Keratinocyte (primary cell): ENCODE results near the gene E2F7. TPM values are rescaled to one million over a fixed set of nuclear protein-coding genes. Genes with fewer than 3 reads are reported as not detected.
"Not testable (repeated sequence)": the region's sequence is repeated elsewhere in the genome, so short reads cannot be mapped to it uniquely, and the experiment has no call there.

Experiments used
- DNase-seq: peaks from one replicate; pipeline ENCODE4 v3.0.0-alpha.2; 2011; ENCODE audit warnings: low read depth, missing footprints, low spot score
- FAIRE-seq: peaks from 2 replicates; lab custom pipeline; 2011; peaks lifted over from hg19 to GRCh38; lab: Jason Lieb, UNC
- H2AFZ ChIP-seq: 2 replicates; pipeline ENCODE4 v1.6.0; 2012; ENCODE audit warnings: low read length, control low read depth, inconsistent platforms; ENCODE audit not compliant: control insufficient read depth
- H3K27ac ChIP-seq: 2 replicates; pipeline ENCODE4 v1.5.1; 2011; ENCODE audit warnings: low read length; ENCODE audit not compliant: control insufficient read depth, insufficient read depth
- H3K27me3 ChIP-seq: 3 replicates; pipeline ENCODE4 v1.6.0; 2011; ENCODE audit warnings: low read length; ENCODE audit not compliant: control insufficient read depth, insufficient read depth; ENCODE audit errors: extremely low read depth
- H3K36me3 ChIP-seq, 2 experiments: 2 replicates in 1 of 2; 3 replicates in 1 of 2; pipeline ENCODE4 v1.5.1; 2011; ENCODE audit warnings: low read length in 2 of 2, mild to moderate bottlenecking in 1 of 2; ENCODE audit not compliant: control insufficient read depth in 2 of 2, insufficient read depth in 2 of 2; ENCODE audit errors: extremely low read depth in 1 of 2
- H3K4me1 ChIP-seq: 3 replicates; pipeline ENCODE4 v1.5.1; 2011; ENCODE audit warnings: low read length; ENCODE audit not compliant: control insufficient read depth, insufficient read depth; ENCODE audit errors: extremely low read depth
- H3K4me2 ChIP-seq: 3 replicates; pipeline ENCODE4 v1.6.0; 2011; ENCODE audit warnings: low read depth, low read length; ENCODE audit not compliant: control insufficient read depth, insufficient read depth; ENCODE audit errors: extremely low read depth
- H3K4me3 ChIP-seq, 3 experiments: fragments of 200-600 bp in 1 of 3; sonication (generic) in 1 of 3; 2 replicates in 2 of 3; 3 replicates in 1 of 3; pipeline ENCODE4 v1.5.1; 2011 to 2016; ENCODE audit warnings: low read length in 3 of 3, mild to moderate bottlenecking in 3 of 3, control low read depth in 2 of 3, inconsistent platforms in 1 of 3, low read depth in 1 of 3, mixed read lengths in 1 of 3, mixed run types in 1 of 3, moderate library complexity in 1 of 3; ENCODE audit not compliant: control insufficient read depth in 2 of 3, insufficient read depth in 2 of 3; ENCODE audit errors: extremely low read depth in 1 of 3
- H3K79me2 ChIP-seq: 2 replicates; pipeline ENCODE4 v1.6.0; 2012; ENCODE audit warnings: low read length; ENCODE audit not compliant: control insufficient read depth, insufficient read depth
- H3K9ac ChIP-seq: 3 replicates; pipeline ENCODE4 v1.6.0; 2011; ENCODE audit warnings: low read length; ENCODE audit not compliant: control insufficient read depth, insufficient read depth; ENCODE audit errors: extremely low read depth
- H3K9me1 ChIP-seq: 3 replicates; pipeline ENCODE4 v1.6.0; 2011; ENCODE audit warnings: low read length; ENCODE audit not compliant: control insufficient read depth, insufficient read depth; ENCODE audit errors: extremely low read depth
- H3K9me3 ChIP-seq: 2 replicates; pipeline ENCODE4 v1.5.1; 2012; ENCODE audit warnings: low read depth, low read length; ENCODE audit not compliant: control insufficient read depth
- H4K20me1 ChIP-seq: 3 replicates; pipeline ENCODE4 v1.6.0; 2011; ENCODE audit warnings: low read length; ENCODE audit not compliant: control insufficient read depth, insufficient read depth; ENCODE audit errors: extremely low read depth
- CTCF ChIP-seq, 3 experiments: IDR thresholded peaks in 1 of 3; conservative IDR thresholded peaks in 1 of 3; optimal IDR thresholded peaks in 1 of 3; 2 replicates in 2 of 3; 3 replicates in 1 of 3; pipeline versions ENCODE3 to v1.5.1; 2011; ENCODE audit warnings: low read length in 3 of 3, mild to moderate bottlenecking in 3 of 3, moderate library complexity in 2 of 3, control low read depth in 1 of 3, inconsistent platforms in 1 of 3; ENCODE audit not compliant: insufficient read depth in 2 of 3; ENCODE audit errors: extremely low read depth in 1 of 3
- EZH2 ChIP-seq: IDR thresholded peaks from one replicate; pipeline ENCODE4 v1.6.1; 2012; ENCODE audit warnings: inconsistent platforms, mild to moderate bottlenecking, low read length, moderate library complexity
- dilution Hi-C: fragments of 300-500 bp; cut with MboI; formaldehyde crosslinking; loops from one replicate; pipeline ENCODE4 v1.7.0; 2020; ENCODE audit warnings: low sequenced_read_pairs; ENCODE audit not compliant: extremely low pct_ligation_motif_present
- polyA plus RNA-seq, 5 experiments: library from polyadenylated mRNA; depleted of rRNA in 3 of 5; stranded (reverse) in 3 of 5; stranded (forward) in 1 of 5; unstranded in 1 of 5; fragments of >200 nt; gene quantifications; 1 replicate in 1 of 5; 2 replicates in 3 of 5; 3 replicates in 1 of 5; pipeline versions ENCODE4 v1.2.1 to v1.2.3, GENCODE V29; 2011 to 2012; ENCODE audit warnings: missing spikeins in 2 of 5, low read depth in 1 of 5, low replicate concordance in 1 of 5

The E2F7 gene
- polyA plus RNA-seq, 1 donor (not counting 4 experiments of a cell fraction or from before 2014, with no cell fraction given), result 9.9 TPM

- dilution Hi-C loops, result no loop called here
- Histone ChIP-seq H3K4me3 (no peak overlapping the region), H4K20me1 (no peaks in the 10 kb centered on the region), H3K27me3 (no peaks in the 10 kb centered on the region), H3K4me2 (no peak overlapping the region), H3K9me3 (no peaks in the 10 kb centered on the region), H3K36me3 (no peaks in the 10 kb centered on the region), H3K79me2 (no peaks in the 10 kb centered on the region), H2AFZ (no peak overlapping the region), H3K4me1 (peaks cover 20% of the 10 kb centered on the region), H3K9me1 (no peaks in the 10 kb centered on the region), H3K9ac (no peak overlapping the region), H3K27ac (no peak overlapping the region)
- TF ChIP-seq CTCF (optimal IDR thresholded peaks at IDR 0.05 in 1 of 3, IDR thresholded peaks at IDR 0.05 in 1 of 3, conservative IDR thresholded peaks at IDR 0.05 in 1 of 3; ENCODE audit: extremely low read depth in 1 of 3, insufficient read depth in 2 of 3, low read length in 3 of 3) (no peak), EZH2 (no peak)
- no peak for FAIRE-seq
- no peak for DNase-seq
Measured at GRCh38 chr12:77099799-77100198, 34.4 kb upstream of the E2F7 start.

- TF ChIP-seq CTCF (optimal IDR thresholded peaks at IDR 0.05 in 1 of 3, IDR thresholded peaks at IDR 0.05 in 1 of 3, conservative IDR thresholded peaks at IDR 0.05 in 1 of 3; ENCODE audit: extremely low read depth in 1 of 3, insufficient read depth in 2 of 3, low read length in 3 of 3) (no peak), EZH2 (no peak)
- Histone ChIP-seq H3K4me3 (no peak overlapping the region), H3K4me1 (peaks cover 9% of the 10 kb centered on the region), H3K36me3 (no peaks in the 10 kb centered on the region), H2AFZ (no peak overlapping the region), H3K27ac (no peak overlapping the region), H3K27me3 (no peaks in the 10 kb centered on the region), H3K9ac (no peak overlapping the region), H3K9me3 (no peaks in the 10 kb centered on the region), H3K9me1 (no peaks in the 10 kb centered on the region), H3K79me2 (no peaks in the 10 kb centered on the region), H4K20me1 (no peaks in the 10 kb centered on the region), H3K4me2 (no peak overlapping the region)
- FAIRE-seq (no peak), DNase-seq (no peak)
- dilution Hi-C loops, result no loop called here
Measured at GRCh38 chr12:77097846-77098245, 32.5 kb upstream of the E2F7 start.

DNA sequence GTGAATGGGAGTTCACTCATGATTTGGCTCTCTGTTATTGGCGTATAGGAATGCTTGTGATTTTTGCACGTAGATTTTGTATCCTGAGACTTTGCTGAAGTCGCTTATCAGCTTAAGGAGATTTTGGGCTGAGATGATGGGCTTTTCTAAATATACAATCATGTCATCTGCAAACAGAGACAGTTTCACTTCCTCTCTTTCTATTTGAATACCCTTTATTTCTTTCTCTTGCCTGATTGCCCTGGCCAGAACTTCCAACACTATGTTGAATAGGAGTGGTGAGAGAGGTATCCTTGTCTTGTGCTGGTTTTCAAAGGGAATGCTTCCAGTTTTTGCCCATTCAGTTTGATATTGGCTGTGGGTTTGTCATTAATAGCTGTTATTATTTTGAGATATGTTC lies 26.9 kb upstream of the E2F7 start:
- DNase-seq, H3K4me2 ChIP-seq, H3K36me3 ChIP-seq, H3K9me3 ChIP-seq, H3K4me1 ChIP-seq, H2AFZ ChIP-seq, H3K4me3 ChIP-seq, H3K9me1 ChIP-seq, H4K20me1 ChIP-seq, H3K27me3 ChIP-seq, H3K79me2 ChIP-seq, dilution Hi-C loops, H3K9ac ChIP-seq, H3K27ac ChIP-seq, FAIRE-seq: not testable (repeated sequence)
